GM23338 (cell line): ENCODE measurements around the gene OMG. TPM values are rescaled to one million over a fixed set of nuclear protein-coding genes. Genes with fewer than 3 reads are reported as not detected.

ENCODE experiments used
- ATAC-seq: fragments of 200-7000 bp; cut with Tn5 transposase; 3 replicates; pipeline ENCODE4 v1.9.1; 2020
- DNase-seq: peaks from one replicate; pipeline ENCODE4 v3.0.0-alpha.2; 2015; ENCODE audit warnings: low spot score
- H2AFZ ChIP-seq: fragments of 200-600 bp; sonication (generic); 2 replicates; pipeline ENCODE4 v1.8.0; 2016; ENCODE audit warnings: antibody characterized with exemption, mild to moderate bottlenecking, moderate library complexity
- H3F3A ChIP-seq: fragments of 200-600 bp; sonication (generic); replicated peaks from 2 replicates; pipeline ENCODE4 v1.8.0; 2017; ENCODE audit warnings: antibody characterized with exemption, mixed run types, low read depth
- H3K27ac ChIP-seq: fragments of 200-600 bp; sonication (generic); 2 replicates; pipeline ENCODE4 v1.6.1; 2016; ENCODE audit warnings: low read depth
- H3K27me3 ChIP-seq: fragments of 200-600 bp; sonication (generic); 2 replicates; pipeline ENCODE4 v1.8.0; 2016; ENCODE audit warnings: mild to moderate bottlenecking, mixed run types, moderate library complexity; ENCODE audit not compliant: insufficient read depth
- H3K36me3 ChIP-seq: fragments of 200-600 bp; sonication (generic); 2 replicates; pipeline ENCODE4 v1.8.0; 2016; ENCODE audit warnings: mild to moderate bottlenecking; ENCODE audit not compliant: insufficient read depth
- H3K4me1 ChIP-seq: fragments of 200-600 bp; sonication (generic); 2 replicates; pipeline ENCODE4 v1.8.0; 2016; ENCODE audit warnings: mild to moderate bottlenecking, moderate library complexity; ENCODE audit not compliant: insufficient read depth
- H3K4me2 ChIP-seq: fragments of 200-600 bp; sonication (generic); 2 replicates; pipeline ENCODE4 v1.7.1; 2017; ENCODE audit warnings: mixed run types
- H3K4me3 ChIP-seq: fragments of 200-600 bp; sonication (generic); 2 replicates; pipeline ENCODE4 v1.6.1; 2016; ENCODE audit warnings: mixed run types
- H3K79me2 ChIP-seq: fragments of 200-600 bp; sonication (generic); replicated peaks from 2 replicates; pipeline ENCODE4 v1.8.0; 2017; ENCODE audit warnings: mild to moderate bottlenecking; ENCODE audit not compliant: insufficient read depth
- H3K9me2 ChIP-seq: fragments of 200-600 bp; sonication (generic); 2 replicates; pipeline ENCODE4 v1.8.0; 2017; ENCODE audit not compliant: insufficient read depth
- H4K20me1 ChIP-seq: fragments of 200-600 bp; sonication (generic); replicated peaks from 2 replicates; pipeline ENCODE4 v1.8.0; 2017; ENCODE audit warnings: mild to moderate bottlenecking; ENCODE audit not compliant: insufficient read depth
- H3K27ac Mint-ChIP-seq: 2 replicates; pipeline ENCODE4 v1.8.0; 2020; ENCODE audit warnings: inconsistent platforms, mild to moderate bottlenecking, moderate library complexity, mixed read lengths
- H3K27me3 Mint-ChIP-seq: 3 replicates; pipeline ENCODE4 v1.8.0; 2022; ENCODE audit warnings: low read depth, mild to moderate bottlenecking, moderate library complexity, mixed read lengths, inconsistent platforms; ENCODE audit not compliant: insufficient read depth, poor library complexity
- H3K36me3 Mint-ChIP-seq: 3 replicates; pipeline ENCODE4 v1.8.0; 2021; ENCODE audit warnings: low read depth, mild to moderate bottlenecking, inconsistent platforms, moderate library complexity, mixed read lengths
- H3K4me1 Mint-ChIP-seq: 3 replicates; pipeline ENCODE4 v1.8.0; 2020; ENCODE audit warnings: mild to moderate bottlenecking, inconsistent platforms, mixed read lengths
- H3K4me3 Mint-ChIP-seq: 3 replicates; pipeline ENCODE4 v1.8.0; 2021; ENCODE audit warnings: moderate library complexity, mild to moderate bottlenecking, inconsistent platforms, mixed read lengths
- H3K9me3 Mint-ChIP-seq: 3 replicates; pipeline ENCODE4 v1.8.0; 2020; ENCODE audit warnings: moderate library complexity, mild to moderate bottlenecking, inconsistent platforms, mixed read lengths
- CTCF ChIP-seq, 2 experiments: fragments of 200-600 bp in 1 of 2; sonication (generic) in 1 of 2; conservative IDR thresholded peaks; 2 replicates each; pipeline versions ENCODE4 v1.5.1 to v1.6.1; 2016 to 2017; ENCODE audit warnings: antibody characterized with exemption in 2 of 2, low read depth in 2 of 2, mild to moderate bottlenecking in 2 of 2, moderate library complexity in 1 of 2
- NANOG ChIP-seq: IDR thresholded peaks from 2 replicates; pipeline ENCODE4 v1.6.1; 2016; ENCODE audit warnings: antibody characterized with exemption, borderline replicate concordance
- POLR2AphosphoS5 ChIP-seq: IDR thresholded peaks from 2 replicates; pipeline ENCODE4 v1.6.1; 2016; ENCODE audit warnings: antibody characterized with exemption, low read depth
- REST ChIP-seq: IDR thresholded peaks from one replicate; pipeline ENCODE4 v1.6.1; 2018; ENCODE audit warnings: antibody characterized with exemption; ENCODE audit not compliant: unreplicated experiment
- STAT1 ChIP-seq: IDR thresholded peaks from one replicate; pipeline ENCODE4 v1.6.1; 2016; ENCODE audit warnings: antibody characterized with exemption; ENCODE audit not compliant: unreplicated experiment
- ZNF331 ChIP-seq: fragments of 250-450 bp; sonication (Bioruptor Pico); IDR thresholded peaks from 2 replicates; pipeline ENCODE4 v1.5.0; 2020; ENCODE audit warnings: low read depth, mild to moderate bottlenecking, moderate library complexity
- polyA plus RNA-seq: library from polyadenylated mRNA; unstranded; fragments of >200 nt; fragmentation: Nextera tagmentation; extraction: Ambion mirVana; gene quantifications from 2 replicates; pipeline ENCODE4 v1.2.1, GENCODE V29; 2016
- total RNA-seq: library from RNA; depleted of rRNA; stranded (reverse); fragments of >200 nt; shearing (Covaris generic); gene quantifications from 2 replicates; pipeline ENCODE4 v1.2.3, GENCODE V29; 2014

Gene OMG
- total and polyA plus RNA-seq, 2 experiments from 2014 or later, result 0.71 TPM; not detected in 1

GRCh38 chr17:31286587-31286986 lies 10.5 kb downstream of the OMG start:
- no peaks in the 10 kb centered on the region for H3K27me3 Mint-ChIP-seq
- Histone ChIP-seq H3K27me3 (no peaks in the 10 kb centered on the region), H3K4me3 (no peak overlapping the region), H3K4me2 (no peak overlapping the region), H3K79me2 (no peaks in the 10 kb centered on the region), H2AFZ (no peak overlapping the region), H3K27ac (no peak overlapping the region), H4K20me1 (no peaks in the 10 kb centered on the region), H3K4me1 (no peaks in the 10 kb centered on the region), H3F3A (no peaks in the 10 kb centered on the region), H3K9me2 (no peaks in the 10 kb centered on the region), H3K36me3 (no peaks in the 10 kb centered on the region)
- no peak overlapping the region for H3K4me3 Mint-ChIP-seq
- H3K27ac Mint-ChIP-seq, result no peak overlapping the region
- peaks cover 14% of the 10 kb centered on the region; the same call in 2 of the 3 replicates for H3K36me3 Mint-ChIP-seq
- H3K9me3 Mint-ChIP-seq, result no peaks in the 10 kb centered on the region
- H3K4me1 Mint-ChIP-seq, result no peaks in the 10 kb centered on the region
- DNase-seq (peak; percentile 19), ATAC-seq (no peak)
- TF ChIP-seq STAT1 (no peak), ZNF331 (no peak), POLR2AphosphoS5 (no peak), REST (no peak), NANOG (no peak), CTCF (conservative IDR thresholded peaks at IDR 0.05; ENCODE audit: low read depth in 2 of 2) (0 out of 4 replicates have a peak, but pooled peaks of 1 of the 2 experiments have one; percentile 12)

GRCh38 chr17:31283841-31284240 lies 13.2 kb downstream of the OMG start:
- peaks cover 2% of the 10 kb centered on the region; the same call in 1 of the 2 replicates for H3K4me1 ChIP-seq
- H3K9me2 ChIP-seq, result no peaks in the 10 kb centered on the region
- no peak overlapping the region for H3K27ac Mint-ChIP-seq
- no peak overlapping the region for H3K4me2 ChIP-seq
- H3K27me3 Mint-ChIP-seq, result no peaks in the 10 kb centered on the region
- H3K36me3 Mint-ChIP-seq, result peaks cover 20% of the 10 kb centered on the region; the same call in 2 of the 3 replicates
- H3K27me3 ChIP-seq, result no peaks in the 10 kb centered on the region
- no peaks in the 10 kb centered on the region for H3F3A ChIP-seq
- no peak overlapping the region for H3K4me3 Mint-ChIP-seq
- H2AFZ ChIP-seq, result no peak overlapping the region
- H3K36me3 ChIP-seq, result no peaks in the 10 kb centered on the region
- no peak for DNase-seq
- no peak overlapping the region for H3K4me3 ChIP-seq
- ATAC-seq, result no peak
- H4K20me1 ChIP-seq, result no peaks in the 10 kb centered on the region
- H3K4me1 Mint-ChIP-seq, result peaks cover 6% of the 10 kb centered on the region
- H3K9me3 Mint-ChIP-seq, result no peaks in the 10 kb centered on the region
- H3K79me2 ChIP-seq, result no peaks in the 10 kb centered on the region
- no peak overlapping the region for H3K27ac ChIP-seq
- TF ChIP-seq CTCF (conservative IDR thresholded peaks at IDR 0.05; ENCODE audit: low read depth in 2 of 2), result no peak
- no peak for TF ChIP-seq REST
